Smooth muscle cell (in vitro differentiated cells): Measurements from ENCODE around the gene RAI2. TPM values are rescaled to one million over a fixed set of nuclear protein-coding genes. Genes with fewer than 3 reads are reported as not detected.

ENCODE experiments used
- DNase-seq: peaks from one replicate; lab custom pipeline; 2025; ENCODE audit not compliant: unreplicated experiment; lab: John Stamatoyannopoulos, UW
- H2AFZ ChIP-seq: fragments of 200-600 bp; sonication (generic); 2 replicates; pipeline ENCODE4 v1.6.0; 2016; ENCODE audit warnings: antibody characterized with exemption, low read depth, mild to moderate bottlenecking
- H3F3A ChIP-seq: fragments of 200-600 bp; sonication (generic); 2 replicates; pipeline ENCODE4 v1.6.0; 2017; ENCODE audit warnings: antibody characterized with exemption, low read depth
- H3K27ac ChIP-seq: fragments of 200-600 bp; sonication (generic); 2 replicates; pipeline ENCODE4 v1.5.1; 2016; ENCODE audit warnings: low read depth, mild to moderate bottlenecking
- H3K27me3 ChIP-seq: fragments of 200-600 bp; sonication (generic); 2 replicates; pipeline ENCODE4 v1.6.1; 2016; ENCODE audit warnings: low read depth, mild to moderate bottlenecking
- H3K36me3 ChIP-seq: fragments of 200-600 bp; sonication (generic); 2 replicates; pipeline ENCODE4 v1.5.1; 2016; ENCODE audit warnings: low read depth
- H3K4me1 ChIP-seq: fragments of 200-600 bp; sonication (generic); 2 replicates; pipeline ENCODE4 v1.5.1; 2016; ENCODE audit warnings: low read depth
- H3K4me2 ChIP-seq: fragments of 200-600 bp; sonication (generic); 2 replicates; pipeline ENCODE4 v1.6.0; 2016; ENCODE audit warnings: mild to moderate bottlenecking
- H3K4me3 ChIP-seq: fragments of 200-600 bp; sonication (generic); 2 replicates; pipeline ENCODE4 v1.5.1; 2016; ENCODE audit warnings: mild to moderate bottlenecking
- H3K79me2 ChIP-seq: fragments of 200-600 bp; sonication (generic); 2 replicates; pipeline ENCODE4 v1.6.0; 2016; ENCODE audit warnings: low read depth, mild to moderate bottlenecking
- H3K9ac ChIP-seq: fragments of 200-600 bp; sonication (generic); 2 replicates; pipeline ENCODE4 v1.6.0; 2016; ENCODE audit warnings: low read depth
- H3K9me3 ChIP-seq: fragments of 200-600 bp; sonication (generic); replicated peaks from 2 replicates; pipeline ENCODE4 v1.5.1; 2016; ENCODE audit warnings: low read depth
- H4K20me1 ChIP-seq: fragments of 200-600 bp; sonication (generic); 2 replicates; pipeline ENCODE4 v1.6.0; 2016; ENCODE audit warnings: low read depth
- WGBS: methylation state at CpG from one replicate; pipeline ENCODE4 v1.1.7; 2016; ENCODE audit warnings: low lambda C conversion rate; 5-methylcytosine and 5-hydroxymethylcytosine counted together
- polyA plus RNA-seq: library from polyadenylated mRNA; unstranded; fragments of >200 nt; fragmentation: Nextera tagmentation; extraction: Ambion mirVana; gene quantifications from 2 replicates; pipeline ENCODE4 v1.2.1, GENCODE V29; 2016
- total RNA-seq: library from RNA; depleted of rRNA; stranded (reverse); fragments of >200 nt; gene quantifications from 2 replicates; pipeline ENCODE4 v1.2.3, GENCODE V29; 2014
- TF ChIP-seq, protein P1 (sequence below): fragments of 200-600 bp; sonication (generic); IDR thresholded peaks from 2 replicates; pipeline ENCODE4 v1.5.1; 2017; ENCODE audit warnings: borderline replicate concordance, mild to moderate bottlenecking, antibody characterized with exemption; ENCODE audit not compliant: insufficient read depth, poor library complexity, severe bottlenecking

RAI2 gene
- total and polyA plus RNA-seq, 2 experiments from 2014 or later, result 0.72 TPM; not detected in 1

- 63% methylated on average over 6 of the region's 6 CpGs for WGBS
- no peaks in the 10 kb centered on the region for H3K9me3 ChIP-seq
- H3K4me2 ChIP-seq, result no peak overlapping the region
Measured at GRCh38 chrX:17809984-17810383, 51.1 kb downstream of the RAI2 start.

DNA sequence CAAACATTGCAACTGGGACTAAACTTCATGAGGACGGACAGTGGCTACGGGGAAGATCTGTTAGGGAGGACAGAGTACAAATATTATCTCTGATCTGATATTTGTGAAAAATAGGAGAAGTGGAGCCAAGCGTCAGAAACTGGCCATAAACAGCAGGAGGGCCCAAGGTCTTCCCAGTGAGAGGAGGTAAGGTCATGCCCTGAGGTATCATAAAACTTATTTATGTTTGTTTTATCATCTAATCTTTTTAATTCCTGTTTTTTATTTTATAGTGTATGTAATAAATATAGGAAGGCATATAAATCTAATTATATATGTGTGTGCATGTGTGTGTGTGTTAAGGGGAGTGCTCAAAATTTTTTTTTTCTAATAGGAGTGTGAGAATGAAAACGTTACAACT is 51.8 kb downstream of the RAI2 start:
- Histone ChIP-seq H3K27me3 (no peaks in the 10 kb centered on the region), H3F3A (no peaks in the 10 kb centered on the region), H3K9ac (no peak overlapping the region), H3K4me2 (no peak overlapping the region), H3K4me3 (no peak overlapping the region), H2AFZ (no peak overlapping the region), H3K9me3 (no peaks in the 10 kb centered on the region), H3K36me3 (no peaks in the 10 kb centered on the region), H4K20me1 (no peaks in the 10 kb centered on the region), H3K79me2 (no peaks in the 10 kb centered on the region), H3K27ac (no peak overlapping the region), H3K4me1 (no peaks in the 10 kb centered on the region)
- 77% methylated on average over 4 of the region's 4 CpGs for WGBS
- DNase-seq, result no peak
- TF ChIP-seq, protein P1, sequence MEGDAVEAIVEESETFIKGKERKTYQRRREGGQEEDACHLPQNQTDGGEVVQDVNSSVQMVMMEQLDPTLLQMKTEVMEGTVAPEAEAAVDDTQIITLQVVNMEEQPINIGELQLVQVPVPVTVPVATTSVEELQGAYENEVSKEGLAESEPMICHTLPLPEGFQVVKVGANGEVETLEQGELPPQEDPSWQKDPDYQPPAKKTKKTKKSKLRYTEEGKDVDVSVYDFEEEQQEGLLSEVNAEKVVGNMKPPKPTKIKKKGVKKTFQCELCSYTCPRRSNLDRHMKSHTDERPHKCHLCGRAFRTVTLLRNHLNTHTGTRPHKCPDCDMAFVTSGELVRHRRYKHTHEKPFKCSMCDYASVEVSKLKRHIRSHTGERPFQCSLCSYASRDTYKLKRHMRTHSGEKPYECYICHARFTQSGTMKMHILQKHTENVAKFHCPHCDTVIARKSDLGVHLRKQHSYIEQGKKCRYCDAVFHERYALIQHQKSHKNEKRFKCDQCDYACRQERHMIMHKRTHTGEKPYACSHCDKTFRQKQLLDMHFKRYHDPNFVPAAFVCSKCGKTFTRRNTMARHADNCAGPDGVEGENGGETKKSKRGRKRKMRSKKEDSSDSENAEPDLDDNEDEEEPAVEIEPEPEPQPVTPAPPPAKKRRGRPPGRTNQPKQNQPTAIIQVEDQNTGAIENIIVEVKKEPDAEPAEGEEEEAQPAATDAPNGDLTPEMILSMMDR, result no peak

More at GRCh38 chrX:17809984-17810383, 51.1 kb downstream of the RAI2 start:
- Histone ChIP-seq H3K9ac (no peak overlapping the region), H3K4me1 (no peaks in the 10 kb centered on the region), H4K20me1 (no peaks in the 10 kb centered on the region), H3K79me2 (no peaks in the 10 kb centered on the region), H3K27me3 (no peaks in the 10 kb centered on the region), H3K36me3 (no peaks in the 10 kb centered on the region), H3K27ac (no peak overlapping the region), H2AFZ (no peak overlapping the region), H3F3A (no peaks in the 10 kb centered on the region), H3K4me3 (no peak overlapping the region)
- TF ChIP-seq, protein P1, result no peak
- DNase-seq, result no peak

DNA sequence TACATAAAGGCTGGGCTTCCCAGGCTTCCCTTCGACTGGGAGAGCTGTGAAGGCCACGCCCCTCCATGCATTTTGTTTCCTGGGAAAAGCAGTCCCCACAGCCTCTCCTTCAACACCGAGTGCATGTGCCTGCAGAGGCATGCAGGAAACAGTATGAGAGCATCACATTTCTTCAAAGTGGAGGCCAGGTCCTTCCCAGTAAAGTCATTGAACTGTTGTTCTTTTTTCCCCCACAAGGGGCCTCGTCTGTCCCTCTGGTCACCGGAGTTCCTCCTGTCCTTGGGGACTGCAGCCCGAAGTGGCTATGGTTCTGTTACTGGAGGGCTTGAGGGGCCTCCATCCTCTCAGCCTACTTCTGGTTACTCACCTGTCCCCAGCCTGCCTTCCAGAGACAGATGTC is 56.0 kb downstream of the RAI2 start:
- Histone ChIP-seq H3K9ac (no peak overlapping the region), H3K4me1 (no peaks in the 10 kb centered on the region), H3K79me2 (no peaks in the 10 kb centered on the region), H3K27me3 (no peaks in the 10 kb centered on the region), H3K27ac (no peak overlapping the region), H3K36me3 (no peaks in the 10 kb centered on the region), H2AFZ (no peak overlapping the region), H3K9me3 (no peaks in the 10 kb centered on the region), H3F3A (no peaks in the 10 kb centered on the region), H3K4me3 (no peak overlapping the region), H3K4me2 (no peak overlapping the region), H4K20me1 (no peaks in the 10 kb centered on the region)
- no peak for DNase-seq
- WGBS, result 53% methylated on average over 6 of the region's 6 CpGs
- TF ChIP-seq, protein P1, result no peak

GRCh38 chrX:17803449-17803848 is 57.6 kb downstream of the RAI2 start:
- Histone ChIP-seq H3K9me3 (no peaks in the 10 kb centered on the region), H3K27ac (no peak overlapping the region), H3K79me2 (no peaks in the 10 kb centered on the region), H3K4me2 (no peak overlapping the region), H3K27me3 (no peaks in the 10 kb centered on the region), H3F3A (no peaks in the 10 kb centered on the region), H3K4me3 (no peak overlapping the region), H3K36me3 (no peaks in the 10 kb centered on the region), H2AFZ (no peak overlapping the region), H4K20me1 (no peaks in the 10 kb centered on the region), H3K4me1 (no peaks in the 10 kb centered on the region), H3K9ac (no peak overlapping the region)
- DNase-seq, result no peak
- 83% methylated on average over 4 of the region's 4 CpGs for WGBS
- TF ChIP-seq, protein P1, result no peak
